ENCODE results near the gene UBAC2. TPM values are rescaled to one million over a fixed set of nuclear protein-coding genes. Genes with fewer than 3 reads are reported as not detected.

The UBAC2 gene
- total RNA-seq, 1 experiment from 2014 or later: 45.8 TPM

GRCh38 chr13:99218545-99218944, 17.9 kb downstream of the UBAC2 start:
- Histone ChIP-seq H3K4me3 (ENCODE audit: low read depth, low read length, poor library complexity, severe bottlenecking) (no peak overlapping the region), H3K27me3 (replicated peaks; ENCODE audit: insufficient read depth, low read depth, low read length, poor library complexity) (no peaks in the 10 kb centered on the region), H3K27ac (ENCODE audit: low read depth, low read length, poor library complexity, severe bottlenecking) (no peak overlapping the region), H3K4me1 (ENCODE audit: insufficient read depth, low read length, poor library complexity, severe bottlenecking) (no peaks in the 10 kb centered on the region), H3K9me3 (ENCODE audit: low read depth, low read length, poor library complexity, severe bottlenecking) (peaks cover 8% of the 10 kb centered on the region), H3K36me3 (ENCODE audit: insufficient read depth, low read length, poor library complexity, severe bottlenecking) (no peaks in the 10 kb centered on the region)
- ChIA-PET POLR2A (ENCODE audit: low non-redundant PET) (no interaction called here), CTCF (no interaction called here)
- no peak for DNase-seq (ENCODE audit: low spot score)
- intact Hi-C loops (cut with micrococcal nuclease; ENCODE audit: unreplicated experiment): no loop called here
- TF ChIP-seq CTCF (conservative IDR thresholded peaks at IDR 0.05; ENCODE audit: low read depth, low read length): no peak
- TF ChIP-seq EZH2 (IDR thresholded peaks at IDR 0.05; ENCODE audit: borderline replicate concordance, low read depth, low read length, poor library complexity, severe bottlenecking): no peak
- no TSS peak for BruUV-seq (replicated peaks)

- no TSS peak for BruUV-seq (replicated peaks)
- CTCF ChIA-PET: no interaction called here
- POLR2A ChIA-PET (ENCODE audit: low non-redundant PET): no interaction called here
- intact Hi-C loops (cut with micrococcal nuclease; ENCODE audit: unreplicated experiment): no loop called here
- DNase-seq (ENCODE audit: low spot score): no peak
- peaks cover 8% of the 10 kb centered on the region for H3K9me3 ChIP-seq (ENCODE audit: low read depth, low read length, poor library complexity, severe bottlenecking)
- no peaks in the 10 kb centered on the region for H3K36me3 ChIP-seq (ENCODE audit: insufficient read depth, low read length, poor library complexity, severe bottlenecking)
- H3K27ac ChIP-seq (ENCODE audit: low read depth, low read length, poor library complexity, severe bottlenecking): no peak overlapping the region
- no peaks in the 10 kb centered on the region for H3K4me1 ChIP-seq (ENCODE audit: insufficient read depth, low read length, poor library complexity, severe bottlenecking)
- H3K27me3 ChIP-seq (replicated peaks; ENCODE audit: insufficient read depth, low read depth, low read length, poor library complexity): no peaks in the 10 kb centered on the region
- no peak overlapping the region for H3K4me3 ChIP-seq (ENCODE audit: low read depth, low read length, poor library complexity, severe bottlenecking)
- TF ChIP-seq EZH2 (IDR thresholded peaks at IDR 0.05; ENCODE audit: borderline replicate concordance, low read depth, low read length, poor library complexity, severe bottlenecking) (no peak), CTCF (conservative IDR thresholded peaks at IDR 0.05; ENCODE audit: low read depth, low read length) (no peak)
These were observed 18.3 kb downstream of the UBAC2 start for GRCh38 chr13:99218969-99219368.

GRCh38 chr13:99220199-99220935, 19.7 kb downstream of the UBAC2 start:
- Histone ChIP-seq H3K4me1 (ENCODE audit: insufficient read depth, low read length, poor library complexity, severe bottlenecking) (no peaks in the 10 kb centered on the region), H3K27ac (ENCODE audit: low read depth, low read length, poor library complexity, severe bottlenecking) (no peak overlapping the region), H3K4me3 (ENCODE audit: low read depth, low read length, poor library complexity, severe bottlenecking) (no peak overlapping the region), H3K9me3 (ENCODE audit: low read depth, low read length, poor library complexity, severe bottlenecking) (peaks cover 8% of the 10 kb centered on the region), H3K27me3 (replicated peaks; ENCODE audit: insufficient read depth, low read depth, low read length, poor library complexity) (no peaks in the 10 kb centered on the region), H3K36me3 (ENCODE audit: insufficient read depth, low read length, poor library complexity, severe bottlenecking) (no peaks in the 10 kb centered on the region)
- intact Hi-C loops (cut with micrococcal nuclease; ENCODE audit: unreplicated experiment): no loop called here
- ChIA-PET CTCF (no interaction called here), POLR2A (ENCODE audit: low non-redundant PET) (no interaction called here)
- DNase-seq (ENCODE audit: low spot score): no peak
- TF ChIP-seq CTCF (conservative IDR thresholded peaks at IDR 0.05; ENCODE audit: low read depth, low read length) (no peak), EZH2 (IDR thresholded peaks at IDR 0.05; ENCODE audit: borderline replicate concordance, low read depth, low read length, poor library complexity, severe bottlenecking) (no peak)
- BruUV-seq (replicated peaks): no TSS peak
